ENCODE data around the gene C1orf74.

GRCh38 chr1:209729436-209729835, 54.9 kb downstream of the C1orf74 start:
- TF ChIP-seq CTCF (IDR thresholded peaks at IDR 0.05): no peak
- TF ChIP-seq POLR2A (IDR thresholded peaks at IDR 0.05): no peak
- TF ChIP-seq EP300 (IDR thresholded peaks at IDR 0.05): no peak
